Cardiac muscle cell (in vitro differentiated cells and primary cell): ENCODE results near the gene H6PD. TPM values are rescaled to one million over a fixed set of nuclear protein-coding genes. Genes with fewer than 3 reads are reported as not detected.

Experiments
- DNase-seq, 2 donors: peaks; one replicate each; pipeline versions ENCODE4 v3.0.0 to v3.0.0-alpha.2; 2010 to 2017; ENCODE audit warnings: low read depth in 1 of 2, low spot score in 1 of 2
- H3K27ac ChIP-seq: fragments of 200-600 bp; sonication (generic); 2 replicates; pipeline ENCODE4 v1.5.1; 2016
- H3K27me3 ChIP-seq: fragments of 200-600 bp; sonication (generic); 2 replicates; pipeline ENCODE4 v1.6.0; 2016; ENCODE audit warnings: control low read depth
- H3K36me3 ChIP-seq: fragments of 200-600 bp; sonication (generic); 2 replicates; pipeline ENCODE4 v1.5.1; 2016; ENCODE audit warnings: control low read depth
- H3K4me1 ChIP-seq: fragments of 200-600 bp; sonication (generic); 2 replicates; pipeline ENCODE4 v1.8.1; 2017; ENCODE audit warnings: low read depth, mild to moderate bottlenecking, mixed run types
- H3K4me3 ChIP-seq: fragments of 200-600 bp; sonication (generic); 2 replicates; pipeline ENCODE4 v1.5.1; 2016; ENCODE audit warnings: mild to moderate bottlenecking
- H3K9me3 ChIP-seq: fragments of 200-600 bp; sonication (generic); 2 replicates; pipeline ENCODE4 v1.5.1; 2017; ENCODE audit warnings: low read depth, mild to moderate bottlenecking, control low read depth
- CTCF ChIP-seq: IDR thresholded peaks from 2 replicates; pipeline ENCODE4 v1.5.1; 2012; ENCODE audit warnings: low read depth, mild to moderate bottlenecking, low read length
- polyA plus RNA-seq: library from polyadenylated mRNA; unstranded; fragments of >200 nt; fragmentation: Nextera tagmentation; extraction: Ambion mirVana; gene quantifications from 2 replicates; pipeline ENCODE4 v1.2.1, GENCODE V29; 2016
- total RNA-seq: library from RNA; depleted of rRNA; stranded (reverse); fragments of >200 nt; gene quantifications from 2 replicates; pipeline ENCODE4 v1.2.3, GENCODE V29; 2016

The H6PD gene
- total and polyA plus RNA-seq, 2 experiments from 2014 or later = 13.7 to 41.4 TPM

GRCh38 chr1:9265968-9266367 is 31.4 kb downstream of the H6PD start:
- no peak for DNase-seq
- no peaks in the 10 kb centered on the region for H3K27me3 ChIP-seq
- H3K4me1 ChIP-seq = peaks cover 19% of the 10 kb centered on the region
- H3K4me3 ChIP-seq = no peak overlapping the region
- no peak overlapping the region for H3K27ac ChIP-seq
- TF ChIP-seq CTCF = no peak
- no peaks in the 10 kb centered on the region for H3K9me3 ChIP-seq
- peaks cover 9% of the 10 kb centered on the region for H3K36me3 ChIP-seq

- no peaks in the 10 kb centered on the region for H3K9me3 ChIP-seq
- no peak overlapping the region for H3K27ac ChIP-seq
- peaks cover 27% of the 10 kb centered on the region for H3K4me1 ChIP-seq
- no peaks in the 10 kb centered on the region for H3K27me3 ChIP-seq
- H3K36me3 ChIP-seq = peaks cover 9% of the 10 kb centered on the region
- TF ChIP-seq CTCF = no peak
- no peak for DNase-seq
- no peak overlapping the region for H3K4me3 ChIP-seq
Observed at GRCh38 chr1:9267352-9267686, 32.7 kb downstream of the H6PD start.

- Histone ChIP-seq H3K4me1 (peaks cover 27% of the 10 kb centered on the region), H3K27ac (no peak overlapping the region), H3K9me3 (no peaks in the 10 kb centered on the region), H3K27me3 (no peaks in the 10 kb centered on the region), H3K4me3 (no peak overlapping the region), H3K36me3 (peaks cover 9% of the 10 kb centered on the region)
- DNase-seq = no peak
- TF ChIP-seq CTCF = no peak
Observed at GRCh38 chr1:9267827-9268581, 33.4 kb downstream of the H6PD start.

- peaks cover 27% of the 10 kb centered on the region for H3K4me1 ChIP-seq
- no peak for TF ChIP-seq CTCF
- peaks cover 8% of the 10 kb centered on the region for H3K36me3 ChIP-seq
- no peak overlapping the region for H3K4me3 ChIP-seq
- DNase-seq = no peak
- H3K9me3 ChIP-seq = no peaks in the 10 kb centered on the region
- no peaks in the 10 kb centered on the region for H3K27me3 ChIP-seq
- no peak overlapping the region for H3K27ac ChIP-seq
Observed at GRCh38 chr1:9269078-9269501, 34.5 kb downstream of the H6PD start.

- no peak for TF ChIP-seq CTCF
- Histone ChIP-seq H3K27ac (no peak overlapping the region), H3K4me1 (peaks cover 27% of the 10 kb centered on the region), H3K27me3 (no peaks in the 10 kb centered on the region), H3K36me3 (peaks cover 3% of the 10 kb centered on the region), H3K4me3 (no peak overlapping the region), H3K9me3 (no peaks in the 10 kb centered on the region)
- DNase-seq = peak in 1 of 2 donors; percentile 62
Observed at GRCh38 chr1:9269721-9270120, 35.1 kb downstream of the H6PD start.
